GM21367 (cell line): ENCODE measurements around the gene INS.
"Not testable (repeated sequence)": the region's sequence is repeated elsewhere in the genome, so short reads cannot be mapped to it uniquely, and the experiment has no call there.

ENCODE experiments used
- ATAC-seq: cut with Tn5 transposase; IDR thresholded peaks from one replicate; pipeline ENCODE4 v1.9.1; 2021; ENCODE audit not compliant: unreplicated experiment

Gene INS

GRCh38 chr11:2199466-2200341, 38.7 kb upstream of the INS start:
- no peak for ATAC-seq

- ATAC-seq = no peak
Observed at GRCh38 chr11:2198621-2199365, 37.8 kb upstream of the INS start.

GRCh38 chr11:2197771-2198520, 36.9 kb upstream of the INS start:
- no peak for ATAC-seq

GRCh38 chr11:2196970-2197770, 36.2 kb upstream of the INS start:
- ATAC-seq = no peak

- ATAC-seq = no peak
Observed at GRCh38 chr11:2195756-2196088, 34.7 kb upstream of the INS start.

GRCh38 chr11:2194877-2195755, 34.1 kb upstream of the INS start:
- no peak for ATAC-seq

GRCh38 chr11:2193888-2194595, 33.0 kb upstream of the INS start:
- not testable (repeated sequence) for ATAC-seq

GRCh38 chr11:2193099-2193887, 32.3 kb upstream of the INS start:
- ATAC-seq = no peak

- ATAC-seq = no peak
Observed at GRCh38 chr11:2192435-2192834, 31.4 kb upstream of the INS start.

- no peak for ATAC-seq
Observed at GRCh38 chr11:2191883-2192282, 30.9 kb upstream of the INS start.

- no peak for ATAC-seq
Observed at GRCh38 chr11:2190657-2191471, 29.9 kb upstream of the INS start.

GRCh38 chr11:2189938-2190656, 29.1 kb upstream of the INS start:
- ATAC-seq = no peak

GRCh38 chr11:2188745-2189144, 27.7 kb upstream of the INS start:
- ATAC-seq = no peak

GRCh38 chr11:2187280-2187707, 26.3 kb upstream of the INS start:
- ATAC-seq = no peak

- ATAC-seq = no peak
Observed at GRCh38 chr11:2186669-2187279, 25.8 kb upstream of the INS start.

GRCh38 chr11:2185324-2186085, 24.5 kb upstream of the INS start:
- ATAC-seq = no peak
